ENCODE data around the gene CLEC2L.

Gene CLEC2L

GRCh38 chr7:139482662-139483466, 40.6 kb upstream of the CLEC2L start:
- TF ChIP-seq CTCF (IDR thresholded peaks at IDR 0.05; ENCODE audit: borderline replicate concordance, insufficient read depth, low read depth, low read length), result no peak
- peak overlapping the region; percentile 2 for H3K4me3 ChIP-seq (ENCODE audit: low read depth, low read length)

GRCh38 chr7:139487366-139488080, 36.0 kb upstream of the CLEC2L start:
- H3K4me3 ChIP-seq (ENCODE audit: low read depth, low read length), result no peak overlapping the region
- TF ChIP-seq CTCF (IDR thresholded peaks at IDR 0.05; ENCODE audit: borderline replicate concordance, insufficient read depth, low read depth, low read length), result no peak

- no peak overlapping the region for H3K4me3 ChIP-seq (ENCODE audit: low read depth, low read length)
- TF ChIP-seq CTCF (IDR thresholded peaks at IDR 0.05; ENCODE audit: borderline replicate concordance, insufficient read depth, low read depth, low read length), result no peak
Measured at GRCh38 chr7:139488810-139489209, 34.7 kb upstream of the CLEC2L start.

GRCh38 chr7:139490130-139490529, 33.4 kb upstream of the CLEC2L start:
- TF ChIP-seq CTCF (IDR thresholded peaks at IDR 0.05; ENCODE audit: borderline replicate concordance, insufficient read depth, low read depth, low read length), result no peak
- H3K4me3 ChIP-seq (ENCODE audit: low read depth, low read length), result no peak overlapping the region

- no peak overlapping the region for H3K4me3 ChIP-seq (ENCODE audit: low read depth, low read length)
- TF ChIP-seq CTCF (IDR thresholded peaks at IDR 0.05; ENCODE audit: borderline replicate concordance, insufficient read depth, low read depth, low read length), result no peak
Measured at GRCh38 chr7:139492293-139492692, 31.2 kb upstream of the CLEC2L start.

GRCh38 chr7:139494835-139495579, 28.5 kb upstream of the CLEC2L start:
- TF ChIP-seq CTCF (IDR thresholded peaks at IDR 0.05; ENCODE audit: borderline replicate concordance, insufficient read depth, low read depth, low read length), result no peak
- H3K4me3 ChIP-seq (ENCODE audit: low read depth, low read length), result no peak overlapping the region
